GM21723 (cell line): ENCODE results near the gene MRPL49.
"Not testable (repeated sequence)": the region's sequence is repeated elsewhere in the genome, so short reads cannot be mapped to it uniquely, and the experiment has no call there.

ENCODE experiments used
- ATAC-seq: cut with Tn5 transposase; IDR thresholded peaks from one replicate; pipeline ENCODE4 v1.9.1; 2021; ENCODE audit warnings: mild to moderate bottlenecking, moderate library complexity; ENCODE audit not compliant: unreplicated experiment

Gene MRPL49

DNA sequence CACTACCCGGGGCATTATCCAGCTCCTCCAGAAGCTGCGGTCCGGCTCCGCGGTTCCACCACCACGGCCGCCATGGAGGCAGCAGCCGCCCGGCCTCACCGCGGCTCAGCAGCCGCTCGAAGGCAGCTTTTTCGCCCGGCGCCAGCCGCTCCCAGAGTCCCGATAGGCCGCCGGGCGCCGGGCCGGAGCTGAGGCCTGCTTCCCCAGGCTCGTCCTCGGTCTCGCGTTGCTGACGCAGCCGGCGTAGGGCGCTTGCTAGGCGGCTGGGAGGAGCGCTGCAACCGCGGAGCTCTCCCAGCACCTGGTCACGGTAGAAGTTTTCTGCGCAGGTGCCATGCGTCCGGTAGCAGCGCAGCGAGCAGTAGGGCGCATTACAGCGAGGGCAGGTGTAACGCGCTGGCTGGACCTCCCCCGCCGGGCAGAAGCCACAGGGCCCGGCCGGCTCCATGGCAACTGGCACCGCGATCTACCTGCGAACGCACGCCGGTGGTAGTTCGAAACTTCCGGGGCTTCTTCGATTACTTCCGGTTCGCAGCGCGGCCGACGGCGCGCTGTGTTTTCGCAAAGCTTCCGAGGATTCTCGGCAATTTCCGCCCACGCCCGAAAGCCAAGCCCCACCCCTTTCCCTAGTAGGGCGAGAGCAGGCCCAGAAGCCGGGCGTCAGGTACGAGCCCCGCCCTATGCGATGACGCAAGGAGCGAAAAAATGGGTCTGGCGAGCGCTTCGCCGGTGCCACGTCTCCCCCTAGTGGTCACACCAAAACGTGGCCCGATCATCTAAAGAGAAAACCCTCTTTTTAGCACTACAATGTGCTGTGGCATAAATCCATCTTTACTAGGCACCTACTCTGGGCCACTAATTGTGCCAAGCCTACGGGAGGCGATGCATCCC lies 4.7 kb upstream of the MRPL49 start, which contains the start of gene ZNHIT2:
Gene ZNHIT2, minus strand, starts transcription at position 496 of the 891 bp plus-strand sequence. Its CDS starts 48 bp downstream, at position 448.
- peak; percentile 54 for ATAC-seq

- ATAC-seq = no peak
Observed at GRCh38 chr11:65118097-65118837, 3.9 kb upstream of the MRPL49 start.

DNA sequence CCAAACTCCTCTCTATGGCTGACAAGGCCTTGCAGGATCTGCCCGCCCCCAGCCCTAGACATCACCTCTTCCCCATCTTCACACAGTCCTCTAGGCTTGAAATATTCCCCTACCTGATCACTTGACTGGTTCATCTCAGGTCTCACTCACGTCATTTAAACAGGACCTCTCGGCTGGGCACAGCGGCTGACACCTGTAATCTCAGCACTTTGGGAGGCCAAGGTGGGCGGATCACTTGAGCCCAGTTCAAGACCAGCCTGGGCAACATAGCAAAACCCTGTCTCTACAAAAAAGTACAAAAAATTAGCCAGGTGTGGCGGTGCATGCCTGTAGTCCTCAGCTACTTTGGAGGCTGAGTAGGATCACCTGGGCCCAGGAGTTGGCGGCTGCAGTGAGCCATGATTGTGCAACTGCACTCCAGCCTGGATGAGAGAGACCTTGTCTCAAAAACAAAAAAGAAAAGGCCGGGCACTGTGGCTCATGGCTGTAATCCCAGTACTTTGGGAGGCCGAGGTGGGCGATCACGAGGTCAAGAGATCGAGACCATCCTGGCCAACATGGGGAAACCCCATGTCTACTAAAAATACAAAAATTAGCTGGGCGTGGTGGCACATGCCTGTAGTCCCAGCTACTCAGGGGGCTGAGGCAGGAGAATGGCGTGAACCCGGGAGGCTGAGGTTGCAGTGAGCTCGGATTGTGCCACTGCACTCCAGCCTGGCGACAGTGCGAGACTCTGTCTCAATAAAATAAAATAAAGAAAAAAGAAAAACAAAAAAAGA lies 3.0 kb upstream of the MRPL49 start:
- not testable (repeated sequence) for ATAC-seq

GRCh38 chr11:65119670-65119995 lies 2.5 kb upstream of the MRPL49 start:
- no peak for ATAC-seq

DNA sequence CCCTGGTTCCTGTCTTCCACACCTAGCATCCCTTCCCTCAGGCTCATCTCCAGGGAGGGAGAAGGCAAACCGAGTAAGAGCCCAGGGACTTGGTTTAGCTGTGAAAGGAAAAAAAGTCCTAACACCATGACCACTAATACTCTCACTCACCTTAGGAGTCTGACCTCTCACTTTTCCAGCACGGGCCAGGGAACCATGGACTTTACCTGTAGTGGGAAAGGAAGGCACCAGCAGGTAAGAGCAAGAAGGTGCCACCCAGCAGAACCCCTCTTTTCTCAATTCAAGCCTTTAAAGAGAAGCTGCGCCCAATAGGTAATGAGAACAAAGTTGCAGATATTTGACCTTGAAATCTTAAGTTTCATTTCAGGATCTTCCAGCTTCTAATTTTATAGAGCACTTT lies 1.3 kb upstream of the MRPL49 start:
- ATAC-seq = no peak

GRCh38 chr11:65121447-65121864 lies 665 bp upstream of the MRPL49 start:
- ATAC-seq = no peak

DNA sequence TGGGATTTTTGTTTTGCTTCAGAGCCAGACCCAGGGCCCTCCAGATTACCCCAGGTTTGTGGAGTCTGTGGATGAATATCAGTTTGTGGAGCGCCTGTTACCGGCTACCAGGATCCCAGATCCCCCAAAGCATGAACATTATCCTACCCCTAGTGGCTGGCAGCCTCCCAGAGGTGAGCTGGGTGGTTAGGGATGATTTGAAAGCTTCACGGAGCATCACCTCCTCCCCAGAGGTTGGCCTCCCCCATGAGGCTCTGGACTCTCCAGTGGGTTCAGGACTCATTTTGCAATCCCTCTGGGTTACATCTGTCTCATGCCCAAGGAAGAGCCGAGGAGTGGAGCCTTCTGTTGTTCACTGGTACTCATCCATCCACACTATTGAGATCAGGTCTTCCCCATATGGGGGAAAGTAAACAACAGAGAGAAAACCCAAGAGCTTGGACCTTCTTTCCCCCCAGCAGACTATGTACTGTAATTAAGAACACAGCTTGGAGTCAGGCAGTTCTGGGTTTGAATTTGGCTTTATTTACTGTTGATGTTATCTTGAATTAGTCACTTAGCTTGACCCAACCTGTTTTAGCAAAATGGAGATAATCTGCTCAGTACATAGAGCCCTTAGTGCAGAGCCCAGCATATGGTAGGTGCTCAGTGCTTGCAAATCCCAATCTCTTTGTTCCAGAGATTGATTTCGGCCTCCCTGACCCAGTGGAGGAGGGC lies 2.5 kb downstream of the MRPL49 start:
- no peak for ATAC-seq

- ATAC-seq = no peak
Observed at GRCh38 chr11:65125197-65126056, 3.3 kb downstream of the MRPL49 start.

DNA sequence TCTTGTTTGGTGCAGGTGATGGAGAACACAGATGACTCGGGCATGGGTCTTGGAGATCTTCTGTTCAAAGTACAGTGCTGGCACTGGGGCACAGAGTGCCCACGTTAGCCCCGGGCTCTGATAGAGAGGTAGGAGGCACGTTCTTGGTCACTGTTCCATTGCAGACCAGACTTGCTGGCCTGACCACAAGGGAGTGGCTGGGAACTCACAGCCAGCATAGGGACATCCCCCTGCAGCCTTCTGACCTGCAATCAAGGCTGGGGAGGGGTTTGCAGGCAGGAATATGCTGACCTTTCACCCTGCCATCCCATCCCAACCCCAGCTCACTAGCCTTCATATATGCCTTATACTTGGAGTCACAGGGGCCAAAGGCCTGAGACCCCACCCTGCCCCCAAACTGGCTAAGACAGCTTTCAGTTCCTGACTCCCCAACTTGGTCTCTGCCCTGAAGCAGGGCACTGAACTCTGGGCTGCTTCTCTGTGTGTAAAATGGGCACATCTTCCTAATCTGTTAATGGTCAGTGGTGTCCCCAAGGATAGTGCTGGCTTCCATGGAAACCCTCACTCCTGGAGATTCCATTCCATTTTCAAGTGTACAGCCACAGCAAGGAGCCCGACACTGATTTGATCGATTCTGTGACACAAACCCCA lies 4.6 kb downstream of the MRPL49 start:
- ATAC-seq = no peak

DNA sequence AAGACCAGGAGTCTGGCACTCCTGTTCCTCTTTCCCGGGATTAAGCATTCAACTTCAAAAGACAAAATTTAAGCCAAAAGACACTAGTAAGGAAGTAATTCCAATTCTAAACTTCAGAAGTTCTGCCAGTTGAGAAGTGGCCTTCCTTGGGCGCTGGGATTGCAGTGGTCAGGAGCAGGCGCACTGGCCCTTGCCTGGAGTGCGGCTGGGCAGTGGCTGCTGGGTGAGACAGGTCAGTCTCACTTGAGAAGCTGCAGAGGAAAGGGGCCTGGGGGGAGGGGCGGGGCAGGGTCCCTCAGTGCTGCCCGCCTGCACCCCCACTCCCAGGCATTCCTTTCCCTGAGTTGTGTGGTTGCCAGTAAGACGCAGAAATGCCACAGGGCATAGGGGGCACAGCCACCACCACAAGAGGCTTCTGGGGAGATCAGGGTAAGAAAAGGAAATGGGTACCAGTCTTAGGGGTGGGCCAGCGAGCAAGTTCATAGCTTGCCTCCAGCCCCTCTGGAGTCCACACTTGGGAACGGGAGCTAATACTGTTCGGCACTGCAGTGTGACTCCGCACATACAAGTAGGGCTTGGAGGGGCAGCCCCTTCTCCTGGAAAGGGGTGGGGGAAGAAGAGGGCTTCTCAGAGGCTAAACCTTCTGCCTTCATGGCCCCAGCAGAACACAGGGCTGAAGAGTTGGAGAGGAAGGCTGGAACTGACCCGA lies 5.5 kb downstream of the MRPL49 start:
- ATAC-seq = no peak

DNA sequence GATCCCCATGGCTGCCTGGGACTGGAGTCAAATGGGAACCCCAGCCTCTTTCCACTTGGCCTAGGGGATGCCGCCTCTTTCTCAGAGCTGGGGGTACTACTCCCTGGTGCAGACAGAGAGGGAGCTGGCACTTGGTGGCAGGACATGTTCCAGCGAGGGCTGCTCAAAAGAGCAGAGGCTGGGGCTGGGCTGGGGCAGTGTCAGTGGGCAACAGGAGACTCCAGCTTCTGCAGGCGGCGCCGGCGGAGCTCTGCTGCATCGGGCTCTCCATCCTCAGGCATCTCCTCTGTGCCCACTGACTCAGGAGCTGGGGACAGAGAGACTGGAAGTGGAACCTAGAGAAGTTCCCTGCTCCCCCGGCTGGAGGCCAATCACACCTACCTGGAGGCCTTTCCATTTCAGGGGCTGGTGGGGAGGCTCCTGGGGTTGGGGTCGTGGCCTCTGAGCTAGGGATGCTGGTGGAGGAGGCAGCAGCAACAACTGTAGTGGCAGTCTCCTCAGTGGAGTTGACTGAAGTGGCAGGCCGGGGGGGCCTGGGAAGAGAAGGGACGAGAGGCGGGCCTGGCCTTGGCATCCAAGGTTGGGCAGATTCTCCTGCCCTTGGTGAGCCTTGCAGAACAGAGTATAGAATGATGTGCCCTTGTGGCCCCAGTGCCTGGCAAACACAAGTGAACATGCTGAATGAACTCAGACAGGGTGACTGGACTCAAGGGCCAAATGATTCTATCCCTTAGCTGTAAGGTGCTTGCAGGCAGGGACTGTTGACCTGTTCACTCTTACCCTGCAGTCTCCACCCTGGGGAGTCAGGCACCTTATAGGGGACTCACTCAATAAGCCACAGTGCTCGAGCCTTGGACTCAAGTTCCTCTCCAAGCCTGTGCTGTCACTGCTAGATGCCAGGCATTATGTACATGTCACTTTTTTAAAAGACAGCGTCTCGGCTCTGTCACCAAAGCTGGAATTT lies 6.3 kb downstream of the MRPL49 start:
- ATAC-seq = no peak

DNA sequence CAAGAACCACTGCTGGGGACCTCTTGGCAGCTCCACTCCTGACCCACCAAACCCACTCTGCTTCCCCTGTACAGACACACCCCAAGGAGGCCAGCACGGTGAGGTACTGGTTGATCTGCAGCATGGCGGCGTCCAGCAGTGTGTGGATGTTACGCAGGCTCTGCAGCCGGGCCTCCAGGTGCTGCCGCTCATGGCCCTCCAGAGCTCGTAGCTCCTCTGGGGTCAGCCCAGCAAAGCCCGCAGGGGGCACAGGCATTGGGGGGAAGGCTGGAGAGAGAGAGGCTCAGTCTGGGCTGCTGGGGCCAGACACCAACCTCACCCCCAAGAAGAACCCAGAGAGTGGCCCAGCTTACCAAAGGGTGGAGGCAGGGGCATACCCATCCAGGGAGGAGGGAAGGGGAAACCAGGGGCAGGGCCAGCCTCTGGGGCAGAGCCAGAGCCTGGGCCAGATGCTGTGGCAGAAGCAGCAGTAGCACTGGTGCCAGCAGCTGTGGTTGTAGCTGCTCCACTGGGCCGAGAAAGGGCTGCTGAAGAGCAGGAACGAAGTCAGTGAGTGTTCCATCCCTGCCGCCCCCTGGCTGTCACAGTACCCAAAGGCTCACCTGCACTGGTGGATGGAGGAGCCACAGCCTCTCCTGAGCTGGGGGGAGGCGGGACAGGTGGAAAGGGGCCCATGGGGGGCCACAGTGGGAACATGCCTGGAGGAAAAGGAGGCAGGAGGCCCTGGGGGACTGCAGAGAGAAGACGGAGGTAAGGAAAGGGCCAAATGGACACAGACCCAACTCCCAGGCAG lies 7.7 kb downstream of the MRPL49 start:
- ATAC-seq = no peak

DNA sequence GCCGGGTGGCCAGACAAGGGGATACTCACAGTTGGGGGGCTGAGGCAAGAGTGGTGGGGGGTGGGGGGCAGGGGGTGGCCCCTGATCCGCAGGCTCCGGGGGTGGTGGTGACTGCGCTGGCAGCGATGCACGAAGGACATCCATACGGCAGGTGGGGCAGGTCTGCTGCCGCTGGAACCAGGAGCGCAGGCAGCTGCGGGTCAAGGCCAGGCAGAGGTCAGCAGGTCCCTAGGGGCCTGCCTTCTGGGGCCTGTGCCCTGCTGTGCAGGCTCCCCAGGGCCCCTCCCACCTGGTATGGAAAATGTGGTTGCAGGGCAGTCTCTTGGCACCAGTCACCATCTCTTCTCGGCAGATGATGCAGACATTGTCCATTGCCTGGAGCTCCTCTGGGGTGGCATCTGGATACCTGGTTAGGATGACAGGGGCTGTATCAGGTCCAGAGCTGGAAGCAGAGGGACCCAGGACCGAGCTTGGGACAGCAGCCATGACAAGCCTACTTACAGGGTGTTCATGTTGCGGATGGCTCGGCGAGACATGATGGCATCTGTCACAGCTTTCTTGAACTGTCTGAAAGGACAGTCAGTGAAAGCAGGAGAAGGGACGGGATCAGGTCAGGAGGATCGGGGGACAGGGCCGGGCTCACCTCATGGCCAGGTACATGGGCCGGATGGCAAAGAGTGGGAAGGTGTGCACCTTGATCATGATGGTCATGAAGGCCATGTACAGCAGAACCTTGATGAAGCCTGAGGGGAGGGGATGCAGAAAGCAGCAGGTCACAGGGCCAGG lies 8.7 kb downstream of the MRPL49 start:
- ATAC-seq = no peak

DNA sequence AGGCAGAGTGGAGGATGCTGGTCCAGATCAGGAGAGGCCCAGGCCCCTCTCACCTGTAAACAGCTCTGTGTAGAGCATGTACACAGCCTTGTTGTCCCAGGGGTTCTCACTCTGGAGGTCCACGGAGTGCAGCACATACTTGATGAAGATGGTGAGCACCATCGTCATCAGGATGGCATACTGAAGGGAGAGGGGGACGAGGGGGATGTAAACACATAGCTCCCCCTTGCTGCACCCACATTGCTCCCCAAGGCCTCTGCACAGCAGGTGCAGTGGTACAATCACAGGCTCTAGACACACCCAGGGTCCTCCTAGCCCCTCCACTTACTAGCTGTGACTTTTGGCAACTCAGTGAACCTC lies 9.3 kb downstream of the MRPL49 start:
- ATAC-seq = no peak

GRCh38 chr11:65131895-65132237 lies 9.7 kb downstream of the MRPL49 start:
- no peak for ATAC-seq
